Ramos (cell line): ENCODE results near the gene MKLN1.
"Not testable (repeated sequence)": the region's sequence is repeated elsewhere in the genome, so short reads cannot be mapped to it uniquely, and the experiment has no call there.

Source experiments
- in situ Hi-C: fragments of 300-500 bp; cut with MboI; formaldehyde crosslinking; loops from one replicate; pipeline ENCODE4 v1.14.3; 2022; ENCODE audit warnings: low sequenced_read_pairs; ENCODE audit not compliant: unreplicated experiment

Gene MKLN1

DNA sequence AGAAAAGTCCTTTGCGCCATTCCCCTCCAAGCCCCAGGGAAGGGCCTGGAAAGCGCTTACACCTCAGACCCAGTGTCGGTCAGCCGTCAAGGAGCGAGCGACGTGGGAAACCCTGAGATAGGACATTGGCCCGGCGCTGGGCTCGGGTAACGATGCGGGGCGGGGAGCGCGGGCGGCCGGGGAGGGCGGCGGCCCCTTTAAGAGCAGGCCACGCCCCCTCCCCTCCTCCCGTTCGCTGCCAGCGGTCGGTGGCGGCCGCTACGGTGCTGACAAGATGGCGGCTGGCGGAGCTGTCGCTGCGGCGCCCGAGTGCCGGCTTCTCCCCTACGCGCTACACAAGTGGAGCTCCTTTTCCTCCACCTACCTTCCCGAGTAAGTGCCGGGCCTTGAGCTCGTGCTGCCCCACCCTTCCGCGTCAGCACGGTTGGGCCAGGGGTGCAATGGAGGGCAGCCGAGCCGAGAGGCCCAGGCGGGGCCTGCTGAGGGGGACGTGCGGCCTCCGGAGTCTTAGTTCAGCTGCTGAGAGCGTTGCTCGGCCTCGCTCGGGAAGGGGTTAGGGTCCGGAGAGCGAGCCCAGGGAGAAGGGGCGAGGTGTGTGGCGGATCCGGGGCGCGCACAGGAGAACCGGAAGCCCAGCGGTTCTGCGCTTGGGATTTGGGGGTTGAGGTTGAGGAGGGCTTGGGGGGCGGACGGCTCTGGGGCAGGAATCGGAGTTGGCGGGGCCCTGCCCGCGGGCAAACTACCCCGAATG, at the start of gene MKLN1:
Gene MKLN1 (plus strand): TSS at position 251 of the 751 bp plus-strand sequence. CDS start 24 bp downstream, at position 275.
- in situ Hi-C loops: no loop called here

DNA sequence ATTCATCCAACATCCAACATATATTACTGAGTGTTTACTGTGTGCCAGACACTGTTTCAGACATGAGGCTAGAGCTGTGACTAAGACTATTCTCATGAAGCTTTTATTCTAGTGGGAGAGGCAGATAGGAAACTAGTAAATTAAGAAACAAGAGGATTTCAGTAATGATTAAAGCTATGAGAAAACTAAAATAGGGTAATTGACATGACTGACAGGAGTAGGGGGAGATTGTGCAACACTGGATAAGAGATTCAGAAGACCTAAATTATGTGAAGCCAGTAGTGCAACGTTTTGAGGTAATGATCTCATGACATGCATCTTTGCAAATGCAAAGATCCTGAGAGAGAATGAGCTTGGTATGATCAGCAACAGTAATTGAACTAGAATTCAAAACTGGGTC, 48.6 kb upstream of the MKLN1 start:
- in situ Hi-C loops: no loop called here

- in situ Hi-C loops: no loop called here
Measured at GRCh38 chr7:131281266-131282048, 46.2 kb upstream of the MKLN1 start.

GRCh38 chr7:131284702-131285419, 42.8 kb upstream of the MKLN1 start:
- in situ Hi-C loops: no loop called here

GRCh38 chr7:131285556-131285955, 42.1 kb upstream of the MKLN1 start:
- in situ Hi-C loops: no loop called here

GRCh38 chr7:131288450-131288849, 39.2 kb upstream of the MKLN1 start:
- in situ Hi-C loops: no loop called here

- in situ Hi-C loops: no loop called here
Measured at GRCh38 chr7:131289051-131289450, 38.6 kb upstream of the MKLN1 start.

- in situ Hi-C loops: no loop called here
Measured at GRCh38 chr7:131292141-131292905, 35.4 kb upstream of the MKLN1 start.

- in situ Hi-C loops: no loop called here
Measured at GRCh38 chr7:131293018-131293417, 34.7 kb upstream of the MKLN1 start.

GRCh38 chr7:131294553-131294952, 33.1 kb upstream of the MKLN1 start:
- in situ Hi-C loops: no loop called here

DNA sequence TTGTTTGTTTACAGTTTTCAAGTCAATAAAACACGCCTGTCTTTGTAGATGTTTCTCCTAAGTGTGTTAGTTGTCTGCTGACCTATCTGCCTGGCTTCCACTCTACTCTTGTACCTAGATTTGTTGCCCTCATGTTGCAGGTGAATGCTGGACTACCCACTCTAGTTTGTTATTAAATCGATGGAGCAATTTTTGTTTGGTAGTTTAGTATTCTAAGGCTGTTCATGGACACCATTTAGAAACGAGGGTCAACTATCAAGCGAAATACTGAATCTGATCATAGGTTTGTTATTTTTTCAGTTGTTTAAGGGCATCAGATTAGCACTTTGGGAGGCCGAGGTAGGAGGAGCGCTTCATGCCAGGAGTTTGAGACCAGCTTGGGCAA, 29.1 kb upstream of the MKLN1 start:
- in situ Hi-C loops: no loop called here

DNA sequence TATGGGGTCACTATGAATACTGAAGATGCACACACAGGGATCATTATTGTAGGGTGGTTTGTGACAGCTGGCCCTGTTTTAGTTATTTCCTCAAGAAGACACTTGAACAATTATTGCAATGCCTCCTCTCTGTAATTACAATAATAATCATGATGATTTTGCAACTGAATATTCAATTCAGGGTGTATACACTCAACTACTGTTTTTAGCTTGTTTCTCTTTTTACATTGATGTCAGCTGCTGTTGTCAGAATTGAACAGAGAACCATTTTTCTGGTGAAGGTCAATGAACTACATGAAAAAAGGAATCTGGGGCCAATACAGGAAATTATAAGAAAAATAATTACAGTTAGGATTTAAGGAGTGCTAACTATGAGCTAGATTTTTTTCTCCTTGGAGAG, 28.6 kb upstream of the MKLN1 start:
- in situ Hi-C loops: no loop called here

DNA sequence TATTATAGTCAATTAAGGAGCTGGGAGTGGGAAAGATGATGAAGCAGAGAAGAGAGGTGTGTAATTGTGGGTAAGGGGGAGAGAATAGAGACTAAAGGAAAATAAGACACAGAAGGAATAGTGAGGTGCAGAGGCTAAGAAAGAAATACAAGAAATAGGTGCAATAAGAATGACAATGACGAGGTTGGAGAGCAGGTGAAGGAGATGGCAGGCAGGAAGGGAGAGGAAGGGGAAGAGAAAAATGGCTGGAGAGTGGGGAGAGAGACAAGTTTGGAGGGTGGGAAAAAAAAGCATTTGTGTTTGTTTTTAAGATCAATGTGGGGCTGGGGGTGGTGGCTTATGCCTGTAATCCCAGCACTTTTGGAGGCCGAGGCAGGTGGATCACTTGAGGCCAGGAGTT, 27.6 kb upstream of the MKLN1 start:
- in situ Hi-C loops: no loop called here

- in situ Hi-C loops: no loop called here
Measured at GRCh38 chr7:131300572-131301466, 26.9 kb upstream of the MKLN1 start.

- in situ Hi-C loops: no loop called here
Measured at GRCh38 chr7:131302446-131302845, 25.2 kb upstream of the MKLN1 start.

- in situ Hi-C loops: no loop called here
Measured at GRCh38 chr7:131302876-131303707, 24.6 kb upstream of the MKLN1 start.

- in situ Hi-C loops: no loop called here
Measured at GRCh38 chr7:131305152-131305551, 22.5 kb upstream of the MKLN1 start.

GRCh38 chr7:131306041-131306440, 21.6 kb upstream of the MKLN1 start:
- in situ Hi-C loops: not testable (repeated sequence)
